ENCODE data around the gene ZCWPW1. TPM values are rescaled to one million over a fixed set of nuclear protein-coding genes. Genes with fewer than 3 reads are reported as not detected.

The ZCWPW1 gene
- total and polyA plus RNA-seq, 10 of the 15 experiments (the other 5 are each of a cell fraction or from before 2014, with no cell fraction given), result 1.3 to 4.4 (median 3.7) TPM

DNA sequence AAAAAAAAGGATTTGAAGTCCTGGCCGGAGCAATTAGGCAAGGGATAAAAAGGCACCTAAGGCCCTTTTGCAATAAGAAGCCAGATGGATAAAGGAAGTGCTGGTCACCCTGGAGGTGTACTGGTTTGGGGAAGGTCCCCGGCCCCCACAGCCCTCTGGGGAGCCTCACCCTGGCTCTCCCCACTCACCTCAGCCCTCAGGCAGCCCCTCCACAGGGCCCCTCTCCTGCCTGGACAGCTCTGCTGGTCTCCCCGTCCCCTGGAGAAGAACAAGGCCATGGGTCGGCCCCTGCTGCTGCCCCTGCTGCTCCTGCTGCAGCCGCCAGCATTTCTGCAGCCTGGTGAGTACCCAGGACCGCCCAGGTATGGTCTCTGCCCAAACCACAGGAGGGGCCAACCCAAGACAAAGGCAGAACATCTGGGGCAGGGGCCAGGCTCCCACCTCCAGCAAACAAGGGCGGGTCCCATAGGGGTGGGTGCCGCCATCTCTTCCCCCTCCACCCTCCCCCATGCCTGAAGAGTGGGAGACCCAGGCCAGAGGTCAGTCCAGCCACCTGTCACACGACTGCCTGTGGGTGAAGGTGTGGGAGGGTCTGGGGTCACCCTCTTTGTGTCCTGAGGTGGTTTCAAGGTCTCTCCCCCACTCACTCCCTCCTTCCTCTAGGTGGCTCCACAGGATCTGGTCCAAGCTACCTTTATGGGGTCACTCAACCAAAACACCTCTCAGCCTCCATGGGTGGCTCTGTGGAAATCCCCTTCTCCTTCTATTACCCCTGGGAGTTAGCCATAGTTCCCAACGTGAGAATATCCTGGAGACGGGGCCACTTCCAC, 70.3 kb downstream of the ZCWPW1 start, which contains the start of gene PILRB:
TSS of gene PILRB (plus strand) at position 91 of the 830 bp plus-strand sequence. CDS start at position 277, 186 bp downstream.
- Histone ChIP-seq H3K4me2 (ENCODE audit: control insufficient read depth, insufficient read depth) (no peak within 1 kb of the TSS), H2AFZ (ENCODE audit: control insufficient read depth, low read depth, low read length) (no peak within 1 kb of the TSS), H3K4me1 (ENCODE audit: control insufficient read depth, insufficient read depth, low read length) (peaks cover 14% of the 10 kb centered on the region), H3K4me3 (no peak within 1 kb of the TSS), H3K79me2 (ENCODE audit: control insufficient read depth, insufficient read depth, low read length) (no peaks in the 10 kb centered on the region), H3K27ac (ENCODE audit: control insufficient read depth, insufficient read depth) (peak within 1 kb of the TSS; percentile 62), H4K20me1 (ENCODE audit: control insufficient read depth, insufficient read depth) (no peaks in the 10 kb centered on the region), H3K36me3 (ENCODE audit: control insufficient read depth in 2 of 2, insufficient read depth in 2 of 2, low read length in 1 of 2) (peaks cover 34 to 48% of the 10 kb centered on the region in 2 experiments), H3K9ac (ENCODE audit: control insufficient read depth, insufficient read depth, low read length) (no peak within 1 kb of the TSS), H3K9me3 (replicated peaks; ENCODE audit: control insufficient read depth, insufficient read depth, low read length) (no peaks in the 10 kb centered on the region), H3K27me3 (replicated peaks in 1 of 2; ENCODE audit: control insufficient read depth in 2 of 2, insufficient read depth in 2 of 2, low read length in 1 of 2) (no peaks in the 10 kb centered on the region)
- ChIA-PET CTCF (interaction anchor here (0.8 to 2.6 kb wide), 11 partner anchors 11 to 225 kb away, joined by 3 to 37 read pairs (median 4); partner anchors contain the start of genes MEPCE and ZCWPW1), SMC1A (ENCODE audit: uncharacterized antibody, unreplicated experiment) (interaction anchor here (1.2 to 2.7 kb wide), 5 partner anchors 11 to 108 kb away, joined by 3 to 19 read pairs (median 4); no protein-coding TSS in a partner anchor), POLR2A (no interaction called here), RAD21 (ENCODE audit: unreplicated experiment) (interaction anchor here (0.9 to 2.1 kb wide), 4 partner anchors 10 to 49 kb away, joined by 4 to 11 read pairs (median 7); no protein-coding TSS in a partner anchor)
- ATAC-seq, result peak; percentile 89
- in situ Hi-C loops (cut with MboI), result no loop called here
- WGBS (ENCODE audit: insufficient coverage, insufficient replicate concordance, low lambda C conversion rate, missing lambda C conversion rate), result 69% methylated on average over 11 of the region's 11 CpGs
- intact Hi-C loops (cut with micrococcal nuclease; ENCODE audit: unreplicated experiment), result loop anchor here (1.0 kb wide), 1 partner anchor 49 kb away; no protein-coding TSS in a partner anchor
- no peak for DNase-seq (ENCODE audit: low read depth, low spot score)
- peak; percentile 97 for FAIRE-seq
- BruUV-seq (replicated peaks), result no TSS peak
- TF ChIP-seq POLR2A (IDR thresholded peaks at IDR 0.05; ENCODE audit: low read depth, low read length), result peak; percentile 17; the same call in 1 of the 2 replicates
- no peak for TF ChIP-seq SREBF1 (IDR thresholded peaks at IDR 0.05; ENCODE audit: low read length)
- TF ChIP-seq, protein P1, sequence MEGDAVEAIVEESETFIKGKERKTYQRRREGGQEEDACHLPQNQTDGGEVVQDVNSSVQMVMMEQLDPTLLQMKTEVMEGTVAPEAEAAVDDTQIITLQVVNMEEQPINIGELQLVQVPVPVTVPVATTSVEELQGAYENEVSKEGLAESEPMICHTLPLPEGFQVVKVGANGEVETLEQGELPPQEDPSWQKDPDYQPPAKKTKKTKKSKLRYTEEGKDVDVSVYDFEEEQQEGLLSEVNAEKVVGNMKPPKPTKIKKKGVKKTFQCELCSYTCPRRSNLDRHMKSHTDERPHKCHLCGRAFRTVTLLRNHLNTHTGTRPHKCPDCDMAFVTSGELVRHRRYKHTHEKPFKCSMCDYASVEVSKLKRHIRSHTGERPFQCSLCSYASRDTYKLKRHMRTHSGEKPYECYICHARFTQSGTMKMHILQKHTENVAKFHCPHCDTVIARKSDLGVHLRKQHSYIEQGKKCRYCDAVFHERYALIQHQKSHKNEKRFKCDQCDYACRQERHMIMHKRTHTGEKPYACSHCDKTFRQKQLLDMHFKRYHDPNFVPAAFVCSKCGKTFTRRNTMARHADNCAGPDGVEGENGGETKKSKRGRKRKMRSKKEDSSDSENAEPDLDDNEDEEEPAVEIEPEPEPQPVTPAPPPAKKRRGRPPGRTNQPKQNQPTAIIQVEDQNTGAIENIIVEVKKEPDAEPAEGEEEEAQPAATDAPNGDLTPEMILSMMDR (IDR thresholded peaks at IDR 0.05 in 2 of 3, conservative IDR thresholded peaks at IDR 0.05 in 1 of 3; ENCODE audit: control insufficient read depth in 2 of 3, extremely low read depth in 1 of 3, insufficient read depth in 1 of 3, low read depth in 3 of 3, low read length in 3 of 3), result peak; percentile 23 to 51 (median 48); a peak in 4 of 6 replicates
- TF ChIP-seq RBBP5 (conservative IDR thresholded peaks at IDR 0.05), result no peak
- peak; percentile 27; the same call in 1 of the 2 replicates for TF ChIP-seq NBN (IDR thresholded peaks at IDR 0.05)
- TF ChIP-seq MEF2B (IDR thresholded peaks at IDR 0.05; ENCODE audit: partially characterized antibody, poor library complexity, severe bottlenecking), result peak; percentile 92
- TF ChIP-seq, protein P2, sequence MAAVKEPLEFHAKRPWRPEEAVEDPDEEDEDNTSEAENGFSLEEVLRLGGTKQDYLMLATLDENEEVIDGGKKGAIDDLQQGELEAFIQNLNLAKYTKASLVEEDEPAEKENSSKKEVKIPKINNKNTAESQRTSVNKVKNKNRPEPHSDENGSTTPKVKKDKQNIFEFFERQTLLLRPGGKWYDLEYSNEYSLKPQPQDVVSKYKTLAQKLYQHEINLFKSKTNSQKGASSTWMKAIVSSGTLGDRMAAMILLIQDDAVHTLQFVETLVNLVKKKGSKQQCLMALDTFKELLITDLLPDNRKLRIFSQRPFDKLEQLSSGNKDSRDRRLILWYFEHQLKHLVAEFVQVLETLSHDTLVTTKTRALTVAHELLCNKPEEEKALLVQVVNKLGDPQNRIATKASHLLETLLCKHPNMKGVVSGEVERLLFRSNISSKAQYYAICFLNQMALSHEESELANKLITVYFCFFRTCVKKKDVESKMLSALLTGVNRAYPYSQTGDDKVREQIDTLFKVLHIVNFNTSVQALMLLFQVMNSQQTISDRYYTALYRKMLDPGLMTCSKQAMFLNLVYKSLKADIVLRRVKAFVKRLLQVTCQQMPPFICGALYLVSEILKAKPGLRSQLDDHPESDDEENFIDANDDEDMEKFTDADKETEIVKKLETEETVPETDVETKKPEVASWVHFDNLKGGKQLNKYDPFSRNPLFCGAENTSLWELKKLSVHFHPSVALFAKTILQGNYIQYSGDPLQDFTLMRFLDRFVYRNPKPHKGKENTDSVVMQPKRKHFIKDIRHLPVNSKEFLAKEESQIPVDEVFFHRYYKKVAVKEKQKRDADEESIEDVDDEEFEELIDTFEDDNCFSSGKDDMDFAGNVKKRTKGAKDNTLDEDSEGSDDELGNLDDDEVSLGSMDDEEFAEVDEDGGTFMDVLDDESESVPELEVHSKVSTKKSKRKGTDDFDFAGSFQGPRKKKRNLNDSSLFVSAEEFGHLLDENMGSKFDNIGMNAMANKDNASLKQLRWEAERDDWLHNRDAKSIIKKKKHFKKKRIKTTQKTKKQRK (IDR thresholded peaks at IDR 0.05; ENCODE audit: low read depth, low read length), result no peak
- no peak for TF ChIP-seq NFXL1 (IDR thresholded peaks at IDR 0.05; ENCODE audit: borderline replicate concordance)
- TF ChIP-seq IKZF1 (conservative IDR thresholded peaks at IDR 0.05), result peak; percentile 46; the same call in 1 of the 2 replicates
- no peak for TF ChIP-seq JUNB (IDR thresholded peaks at IDR 0.05)
- no peak for TF ChIP-seq SREBF2 (IDR thresholded peaks at IDR 0.05; ENCODE audit: low read length)
- no peak for TF ChIP-seq ZZZ3 (IDR thresholded peaks at IDR 0.05; ENCODE audit: control insufficient read depth, insufficient read length, low read depth)
- no peak for TF ChIP-seq STAT1 (conservative IDR thresholded peaks at IDR 0.05)
- TF ChIP-seq, protein P3, sequence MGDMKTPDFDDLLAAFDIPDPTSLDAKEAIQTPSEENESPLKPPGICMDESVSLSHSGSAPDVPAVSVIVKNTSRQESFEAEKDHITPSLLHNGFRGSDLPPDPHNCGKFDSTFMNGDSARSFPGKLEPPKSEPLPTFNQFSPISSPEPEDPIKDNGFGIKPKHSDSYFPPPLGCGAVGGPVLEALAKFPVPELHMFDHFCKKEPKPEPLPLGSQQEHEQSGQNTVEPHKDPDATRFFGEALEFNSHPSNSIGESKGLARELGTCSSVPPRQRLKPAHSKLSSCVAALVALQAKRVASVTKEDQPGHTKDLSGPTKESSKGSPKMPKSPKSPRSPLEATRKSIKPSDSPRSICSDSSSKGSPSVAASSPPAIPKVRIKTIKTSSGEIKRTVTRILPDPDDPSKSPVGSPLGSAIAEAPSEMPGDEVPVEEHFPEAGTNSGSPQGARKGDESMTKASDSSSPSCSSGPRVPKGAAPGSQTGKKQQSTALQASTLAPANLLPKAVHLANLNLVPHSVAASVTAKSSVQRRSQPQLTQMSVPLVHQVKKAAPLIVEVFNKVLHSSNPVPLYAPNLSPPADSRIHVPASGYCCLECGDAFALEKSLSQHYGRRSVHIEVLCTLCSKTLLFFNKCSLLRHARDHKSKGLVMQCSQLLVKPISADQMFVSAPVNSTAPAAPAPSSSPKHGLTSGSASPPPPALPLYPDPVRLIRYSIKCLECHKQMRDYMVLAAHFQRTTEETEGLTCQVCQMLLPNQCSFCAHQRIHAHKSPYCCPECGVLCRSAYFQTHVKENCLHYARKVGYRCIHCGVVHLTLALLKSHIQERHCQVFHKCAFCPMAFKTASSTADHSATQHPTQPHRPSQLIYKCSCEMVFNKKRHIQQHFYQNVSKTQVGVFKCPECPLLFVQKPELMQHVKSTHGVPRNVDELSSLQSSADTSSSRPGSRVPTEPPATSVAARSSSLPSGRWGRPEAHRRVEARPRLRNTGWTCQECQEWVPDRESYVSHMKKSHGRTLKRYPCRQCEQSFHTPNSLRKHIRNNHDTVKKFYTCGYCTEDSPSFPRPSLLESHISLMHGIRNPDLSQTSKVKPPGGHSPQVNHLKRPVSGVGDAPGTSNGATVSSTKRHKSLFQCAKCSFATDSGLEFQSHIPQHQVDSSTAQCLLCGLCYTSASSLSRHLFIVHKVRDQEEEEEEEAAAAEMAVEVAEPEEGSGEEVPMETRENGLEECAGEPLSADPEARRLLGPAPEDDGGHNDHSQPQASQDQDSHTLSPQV (IDR thresholded peaks at IDR 0.05), result no peak
